Gastrocnemius medialis (tissue), 4 donors: ENCODE measurements around the gene PRKACA. TPM values are rescaled to one million over a fixed set of nuclear protein-coding genes. Genes with fewer than 3 reads are reported as not detected.

Experiments
- ATAC-seq, 2 donors: fragments of 150-250 bp; one replicate each; pipeline ENCODE4 v1.9.1; 2016
- DNase-seq, 2 donors: peaks; one replicate each; pipeline ENCODE4 v3.0.0-alpha.2; 2019
- H3K27ac ChIP-seq, 4 donors: fragments of 200-600 bp; sonication (generic); 1 replicate in 1 of 4; 2 replicates in 3 of 4; pipeline ENCODE4 v1.5.1; 2016 to 2018; ENCODE audit warnings: mild to moderate bottlenecking in 2 of 4, moderate library complexity in 1 of 4
- H3K27me3 ChIP-seq, 3 donors: fragments of 200-600 bp; sonication (generic) in 2 of 3; 1 replicate in 1 of 3; 2 replicates in 2 of 3; pipeline versions ENCODE4 v1.5.1 to v1.6.0; 2016 to 2019; ENCODE audit warnings: mild to moderate bottlenecking in 1 of 3, moderate library complexity in 1 of 3
- H3K36me3 ChIP-seq, 2 donors: fragments of 200-600 bp; sonication (generic) in 1 of 2; one replicate each; pipeline ENCODE4 v1.5.1; 2017 to 2018
- H3K4me1 ChIP-seq, 2 donors: fragments of 200-600 bp; sonication (generic) in 1 of 2; one replicate each; pipeline ENCODE4 v1.5.1; 2016 to 2017; ENCODE audit warnings: mild to moderate bottlenecking in 2 of 2
- H3K4me3 ChIP-seq, 4 donors: fragments of 200-600 bp; sonication (generic) in 3 of 4; 1 replicate in 1 of 4; 2 replicates in 3 of 4; pipeline ENCODE4 v1.5.1; 2016 to 2019; ENCODE audit warnings: mild to moderate bottlenecking in 2 of 4
- H3K9me3 ChIP-seq, 3 donors: fragments of 200-600 bp; sonication (generic) in 2 of 3; 1 replicate in 1 of 3; 2 replicates in 2 of 3; pipeline ENCODE4 v1.5.1; 2016 to 2019
- CTCF ChIP-seq, 5 experiments: fragments of 450-650 bp in 3 of 5; fragments of 200-600 bp in 2 of 5; sonication (generic) in 2 of 5; IDR thresholded peaks in 4 of 5; conservative IDR thresholded peaks in 1 of 5; 1 replicate in 4 of 5; 2 replicates in 1 of 5; pipeline ENCODE4 v1.5.1; 2016 to 2019; ENCODE audit warnings: antibody characterized with exemption in 5 of 5, mild to moderate bottlenecking in 3 of 5, moderate library complexity in 3 of 5
- POLR2A ChIP-seq, 2 donors: fragments of 450-650 bp; IDR thresholded peaks; one replicate each; pipeline ENCODE4 v1.6.1; 2017; ENCODE audit warnings: antibody characterized with exemption in 2 of 2, mild to moderate bottlenecking in 2 of 2, moderate library complexity in 2 of 2
- in situ Hi-C, 4 donors: fragments of 200-750 bp; cut with MboI; loops; one replicate each; pipeline versions ENCODE4 v1.15.0 to v1.8.0; 2017; ENCODE audit warnings: low sequenced_read_pairs in 4 of 4
- intact Hi-C: fragments of 100-400 bp; cut with DNase I; formaldehyde crosslinking; loops from one replicate; pipeline ENCODE4 v1.15.1; 2023; ENCODE audit warnings: low total_unique reads
- total RNA-seq, 4 donors: library from RNA; depleted of rRNA; stranded (reverse); fragments of >200 nt; gene quantifications; one replicate each; pipeline versions ENCODE4 v1.1.0 to v1.2.3, GENCODE V29; 2016

Gene PRKACA
- total RNA-seq, 4 donors from 2014 or later: 74.7 to 180 (median 147) TPM

- no peak overlapping the region for H3K27ac ChIP-seq
- no peak overlapping the region for H3K4me3 ChIP-seq
- H3K36me3 ChIP-seq: no peaks in the 10 kb centered on the region
- intact Hi-C loops (no loop called here), in situ Hi-C loops (no loop called here)
- ATAC-seq (no peak), DNase-seq (no peak)
- peaks cover 0 to 4% (median 1%) of the 10 kb centered on the region in 3 donors for H3K27me3 ChIP-seq
- H3K4me1 ChIP-seq: no peaks in the 10 kb centered on the region
- TF ChIP-seq CTCF (IDR thresholded peaks at IDR 0.05 in 4 of 5, conservative IDR thresholded peaks at IDR 0.05 in 1 of 5): no peak
- H3K9me3 ChIP-seq: no peaks in the 10 kb centered on the region
Observed at GRCh38 chr19:14159059-14159458, 41.5 kb upstream of the PRKACA start.

GRCh38 chr19:14158276-14159023, 40.9 kb upstream of the PRKACA start:
- in situ Hi-C loops (no loop called here), intact Hi-C loops (no loop called here)
- TF ChIP-seq CTCF (IDR thresholded peaks at IDR 0.05 in 4 of 5, conservative IDR thresholded peaks at IDR 0.05 in 1 of 5) (no peak), POLR2A (IDR thresholded peaks at IDR 0.05) (no peak)
- Histone ChIP-seq H3K4me3 (no peak overlapping the region), H3K9me3 (no peaks in the 10 kb centered on the region), H3K4me1 (no peaks in the 10 kb centered on the region), H3K27ac (no peak overlapping the region), H3K36me3 (no peaks in the 10 kb centered on the region), H3K27me3 (no peaks in the 10 kb centered on the region)
- ATAC-seq: no peak
- no peak for DNase-seq

GRCh38 chr19:14156971-14157717, 39.6 kb upstream of the PRKACA start:
- intact Hi-C loops: no loop called here
- in situ Hi-C loops: no loop called here
- DNase-seq: no peak

GRCh38 chr19:14156122-14156521, 38.6 kb upstream of the PRKACA start:
- no peak for ATAC-seq
- TF ChIP-seq POLR2A (IDR thresholded peaks at IDR 0.05): no peak
- TF ChIP-seq CTCF (IDR thresholded peaks at IDR 0.05 in 4 of 5, conservative IDR thresholded peaks at IDR 0.05 in 1 of 5): no peak

More at GRCh38 chr19:14156971-14157717, 39.6 kb upstream of the PRKACA start:
- no peaks in the 10 kb centered on the region for H3K36me3 ChIP-seq
- no peaks in the 10 kb centered on the region for H3K4me1 ChIP-seq
- no peak overlapping the region for H3K27ac ChIP-seq
- H3K27me3 ChIP-seq: no peaks in the 10 kb centered on the region
- TF ChIP-seq CTCF (IDR thresholded peaks at IDR 0.05 in 4 of 5, conservative IDR thresholded peaks at IDR 0.05 in 1 of 5) (no peak), POLR2A (IDR thresholded peaks at IDR 0.05) (no peak)
- no peak for ATAC-seq
- H3K4me3 ChIP-seq: no peak overlapping the region
- no peaks in the 10 kb centered on the region for H3K9me3 ChIP-seq

More at GRCh38 chr19:14156122-14156521, 38.6 kb upstream of the PRKACA start:
- H3K4me3 ChIP-seq: no peak overlapping the region
- intact Hi-C loops (no loop called here), in situ Hi-C loops (no loop called here)
- DNase-seq: no peak
- H3K27ac ChIP-seq: no peak overlapping the region
- H3K36me3 ChIP-seq: no peaks in the 10 kb centered on the region
- no peaks in the 10 kb centered on the region for H3K27me3 ChIP-seq
- no peaks in the 10 kb centered on the region for H3K4me1 ChIP-seq
- H3K9me3 ChIP-seq: no peaks in the 10 kb centered on the region
